ENCODE measurements around the gene RCAN2. TPM values are rescaled to one million over a fixed set of nuclear protein-coding genes. Genes with fewer than 3 reads are reported as not detected.

Gene RCAN2
- total and polyA plus RNA-seq, 2 donors (not counting 3 experiments of a cell fraction or from before 2014, with no cell fraction given): 0.07 to 0.33 TPM

DNA sequence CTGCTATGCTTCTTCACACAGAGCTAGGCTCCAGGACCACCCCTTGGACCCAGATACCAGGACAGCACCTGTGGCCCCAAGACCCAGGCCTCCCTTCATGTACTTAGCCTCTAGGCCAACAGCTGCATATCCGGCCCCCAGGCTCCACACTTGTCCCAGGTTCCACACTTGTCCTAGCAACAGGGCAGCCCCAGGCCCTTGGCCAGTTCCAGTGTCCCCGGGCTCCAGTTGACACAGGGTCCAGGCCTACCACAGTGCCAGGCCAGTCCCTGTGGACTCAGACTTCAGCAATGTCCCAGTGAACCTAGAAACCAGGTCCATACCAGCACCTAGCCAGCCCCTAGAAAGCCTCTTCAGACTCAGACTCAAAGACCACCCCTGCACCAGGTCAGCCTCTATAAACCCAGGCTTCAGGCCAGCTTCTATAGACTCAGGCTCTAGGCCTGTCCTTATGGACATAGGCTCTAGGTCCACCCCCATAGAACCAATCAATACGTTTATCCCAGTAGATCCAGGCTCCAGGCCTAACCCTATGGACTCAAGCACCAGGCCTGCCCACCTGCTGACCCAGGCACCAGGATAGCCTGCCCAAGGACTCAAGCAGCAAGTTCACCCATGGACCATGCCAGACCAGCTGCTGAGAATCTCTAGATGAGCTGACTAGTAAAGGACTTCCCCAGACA, 46.3 kb downstream of the RCAN2 start:
- Histone ChIP-seq H3K79me2 (ENCODE audit: control insufficient read depth, insufficient read depth, low read length) (no peaks in the 10 kb centered on the region), H3K27me3 (ENCODE audit: control insufficient read depth in 2 of 2, insufficient read depth in 2 of 2, low read length in 2 of 2) (peaks cover 0 to 5% of the 10 kb centered on the region in 2 experiments), H3K4me3 (replicated peaks in 1 of 3; ENCODE audit: insufficient read depth in 1 of 3, low read depth in 1 of 3, low read length in 3 of 3) (no peak overlapping the region), H3K9me3 (replicated peaks; ENCODE audit: control insufficient read depth, insufficient read depth, low read length) (no peaks in the 10 kb centered on the region), H3K4me1 (ENCODE audit: control insufficient read depth, extremely low read depth, insufficient read depth, low read length) (no peaks in the 10 kb centered on the region), H3K27ac (ENCODE audit: insufficient read depth, low read depth, low read length) (no peak overlapping the region), H3K9ac (replicated peaks; ENCODE audit: extremely low read depth, insufficient read depth, low read length) (no peak overlapping the region), H2AFZ (ENCODE audit: low read depth, low read length) (no peak overlapping the region), H3K9me1 (replicated peaks; ENCODE audit: control insufficient read depth, extremely low read depth, insufficient read depth, low read length) (no peaks in the 10 kb centered on the region), H3K36me3 (ENCODE audit: control insufficient read depth in 2 of 2, extremely low read depth in 1 of 2, insufficient read depth in 2 of 2, low read length in 2 of 2) (no peaks in the 10 kb centered on the region), H4K20me1 (replicated peaks; ENCODE audit: control insufficient read depth, extremely low read depth, insufficient read depth, low read length) (no peaks in the 10 kb centered on the region), H3K4me2 (ENCODE audit: insufficient read depth, low read length) (no peak overlapping the region)
- POLR2A ChIA-PET: no interaction called here
- intact Hi-C loops (cut with micrococcal nuclease) (no loop called here), dilution Hi-C loops (cut with MboI; ENCODE audit: extremely low pct_ligation_motif_present, low sequenced_read_pairs) (no loop called here)
- TF ChIP-seq JUN (IDR thresholded peaks at IDR 0.05; ENCODE audit: borderline replicate concordance, insufficient read depth, insufficient read length, low read depth): no peak
- TF ChIP-seq POLR2A (IDR thresholded peaks at IDR 0.05; ENCODE audit: low read depth, low read length): no peak
- TF ChIP-seq MYC (IDR thresholded peaks at IDR 0.05; ENCODE audit: low read depth, low read length): no peak
- no peak for TF ChIP-seq GATA2 (IDR thresholded peaks at IDR 0.05; ENCODE audit: insufficient read depth, insufficient read length, low read depth, low read length)
- no peak for FAIRE-seq
- CTCF ChIA-PET: no interaction called here
- BruUV-seq (replicated peaks): no TSS peak
- no peak for DNase-seq (ENCODE audit: low read depth, low spot score)

DNA sequence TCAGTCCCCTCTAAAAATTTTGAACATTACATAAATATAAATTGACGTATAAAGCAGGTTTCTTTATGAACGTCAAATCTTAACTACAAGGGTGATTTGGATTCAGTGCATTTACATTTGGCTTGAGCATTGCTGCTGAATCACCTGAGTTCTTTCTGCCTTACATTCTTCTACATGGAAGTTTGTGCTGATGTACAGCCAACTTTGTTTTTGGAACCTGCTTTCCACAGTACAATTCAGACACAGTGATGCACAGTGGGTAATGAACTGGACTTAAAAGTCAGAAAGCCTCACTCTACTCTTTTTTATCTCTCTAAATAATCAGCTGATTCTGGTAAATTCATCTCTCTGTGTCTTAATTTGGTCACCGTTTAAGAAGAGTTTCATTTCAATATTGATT, 47.6 kb downstream of the RCAN2 start:
- peaks cover 0 to 5% of the 10 kb centered on the region in 2 experiments for H3K27me3 ChIP-seq (ENCODE audit: control insufficient read depth in 2 of 2, insufficient read depth in 2 of 2, low read length in 2 of 2)
- no peaks in the 10 kb centered on the region for H3K79me2 ChIP-seq (ENCODE audit: control insufficient read depth, insufficient read depth, low read length)
- H3K9ac ChIP-seq (replicated peaks; ENCODE audit: extremely low read depth, insufficient read depth, low read length): no peak overlapping the region
- no peaks in the 10 kb centered on the region for H3K9me1 ChIP-seq (replicated peaks; ENCODE audit: control insufficient read depth, extremely low read depth, insufficient read depth, low read length)
- POLR2A ChIA-PET: no interaction called here
- H3K4me1 ChIP-seq (ENCODE audit: control insufficient read depth, extremely low read depth, insufficient read depth, low read length): no peaks in the 10 kb centered on the region
- CTCF ChIA-PET: no interaction called here
- intact Hi-C loops (cut with micrococcal nuclease) (no loop called here), dilution Hi-C loops (cut with MboI; ENCODE audit: extremely low pct_ligation_motif_present, low sequenced_read_pairs) (no loop called here)
- H3K36me3 ChIP-seq (ENCODE audit: control insufficient read depth in 2 of 2, extremely low read depth in 1 of 2, insufficient read depth in 2 of 2, low read length in 2 of 2): no peaks in the 10 kb centered on the region
- no TSS peak for BruUV-seq (replicated peaks)
- TF ChIP-seq MYC (IDR thresholded peaks at IDR 0.05; ENCODE audit: low read depth, low read length) (no peak), POLR2A (IDR thresholded peaks at IDR 0.05; ENCODE audit: low read depth, low read length) (no peak), EZH2 (IDR thresholded peaks at IDR 0.05; ENCODE audit: borderline replicate concordance, low read depth, low read length, severe bottlenecking) (no peak), POLR2AphosphoS5 (IDR thresholded peaks at IDR 0.05; ENCODE audit: insufficient read depth, low read depth, low read length) (no peak), JUN (IDR thresholded peaks at IDR 0.05; ENCODE audit: borderline replicate concordance, insufficient read depth, insufficient read length, low read depth) (no peak), CTCF (IDR thresholded peaks at IDR 0.05; ENCODE audit: extremely low read depth in 1 of 2, insufficient read depth in 1 of 2, low read depth in 1 of 2, low read length in 2 of 2) (no peak), GATA2 (IDR thresholded peaks at IDR 0.05; ENCODE audit: insufficient read depth, insufficient read length, low read depth, low read length) (no peak), FOS (IDR thresholded peaks at IDR 0.05; ENCODE audit: borderline replicate concordance, insufficient read depth, low read length) (no peak)
- TF ChIP-seq, protein P1, sequence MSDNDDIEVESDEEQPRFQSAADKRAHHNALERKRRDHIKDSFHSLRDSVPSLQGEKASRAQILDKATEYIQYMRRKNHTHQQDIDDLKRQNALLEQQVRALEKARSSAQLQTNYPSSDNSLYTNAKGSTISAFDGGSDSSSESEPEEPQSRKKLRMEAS (IDR thresholded peaks at IDR 0.05; ENCODE audit: insufficient read depth, insufficient read length): no peak
- H3K27ac ChIP-seq (ENCODE audit: insufficient read depth, low read depth, low read length): no peak overlapping the region
- H2AFZ ChIP-seq (ENCODE audit: low read depth, low read length): no peak overlapping the region
- DNase-seq (ENCODE audit: low read depth, low spot score): no peak
- H3K4me3 ChIP-seq (replicated peaks in 1 of 3; ENCODE audit: insufficient read depth in 1 of 3, low read depth in 1 of 3, low read length in 3 of 3): no peak overlapping the region
- no peaks in the 10 kb centered on the region for H3K9me3 ChIP-seq (replicated peaks; ENCODE audit: control insufficient read depth, insufficient read depth, low read length)
- no peak overlapping the region for H3K4me2 ChIP-seq (ENCODE audit: insufficient read depth, low read length)
- no peak for FAIRE-seq
- no peaks in the 10 kb centered on the region for H4K20me1 ChIP-seq (replicated peaks; ENCODE audit: control insufficient read depth, extremely low read depth, insufficient read depth, low read length)
